H1 (cell line): ENCODE data around the gene RNF43. TPM values are rescaled to one million over a fixed set of nuclear protein-coding genes. Genes with fewer than 3 reads are reported as not detected.

Experiments
- CTCF ChIA-PET: fragments of 300-600 bp; sonication (Branson Sonifier 250); formaldehyde crosslinking; loops from one replicate; lab custom pipeline; 2021; ENCODE audit not compliant: partially characterized antibody; lab: Charles Lee
- POLR2A ChIA-PET: fragments of 300-600 bp; sonication (Branson Sonifier 250); formaldehyde crosslinking; loops from one replicate; lab custom pipeline; 2021; ENCODE audit warnings: inconsistent platforms; ENCODE audit not compliant: partially characterized antibody; lab: Charles Lee
- DNase-seq, 2 experiments: peaks; one replicate each; pipeline versions ENCODE4 v3.0.0 to v3.0.0-alpha.2; 2010 to 2022; ENCODE audit warnings: low spot score in 2 of 2, low read depth in 1 of 2, mixed read lengths in 1 of 2
- FAIRE-seq: peaks from 2 replicates; lab custom pipeline; 2011; peaks lifted over from hg19 to GRCh38; lab: Jason Lieb, UNC
- H2AFZ ChIP-seq: 2 replicates; pipeline ENCODE4 v1.8.1; 2012; ENCODE audit warnings: low read length, inconsistent platforms
- H2AK5ac ChIP-seq: 2 replicates; pipeline ENCODE4 v1.6.1; 2013; ENCODE audit warnings: low read depth, low read length
- H2BK120ac ChIP-seq: replicated peaks from 2 replicates; pipeline ENCODE3; 2013; ENCODE audit warnings: low read depth, low read length, inconsistent platforms
- H2BK12ac ChIP-seq: 2 replicates; pipeline ENCODE4 v1.6.1; 2013; ENCODE audit warnings: low read depth, low read length
- H2BK15ac ChIP-seq: 2 replicates; pipeline ENCODE4 v1.6.1; 2013; ENCODE audit warnings: low read length
- H2BK20ac ChIP-seq: 2 replicates; pipeline ENCODE4 v1.6.1; 2013; ENCODE audit warnings: low read length
- H2BK5ac ChIP-seq: 2 replicates; pipeline ENCODE4 v1.6.1; 2013; ENCODE audit warnings: low read depth, low read length
- H3K14ac ChIP-seq: 2 replicates; pipeline ENCODE4 v1.6.1; 2013; ENCODE audit warnings: inconsistent platforms; ENCODE audit not compliant: insufficient read length
- H3K18ac ChIP-seq: 2 replicates; pipeline ENCODE4 v1.6.1; 2013; ENCODE audit warnings: low read length; ENCODE audit errors: extremely low read depth
- H3K23ac ChIP-seq: 2 replicates; pipeline ENCODE4 v1.6.1; 2013; ENCODE audit warnings: inconsistent platforms; ENCODE audit not compliant: insufficient read length
- H3K23me2 ChIP-seq: 2 replicates; pipeline ENCODE4 v1.6.1; 2013; ENCODE audit warnings: low read depth, low read length
- H3K27ac ChIP-seq: 2 replicates; pipeline ENCODE4 v1.6.1; 2011; ENCODE audit warnings: low read depth, low read length, inconsistent platforms
- H3K27me3 ChIP-seq, 4 experiments: replicated peaks in 1 of 4; 1 replicate in 1 of 4; 2 replicates in 3 of 4; pipeline versions ENCODE4 v1.6.1 to v1.8.1; 2011 to 2013; ENCODE audit warnings: low read length in 3 of 4, mild to moderate bottlenecking in 3 of 4, inconsistent platforms in 2 of 4, mixed read lengths in 2 of 4, moderate library complexity in 1 of 4; ENCODE audit not compliant: control insufficient read depth in 3 of 4, insufficient read depth in 3 of 4; ENCODE audit errors: extremely low read depth in 1 of 4
- H3K36me3 ChIP-seq, 4 experiments: 2 replicates each; pipeline versions ENCODE4 v1.6.1 to v1.8.1; 2011 to 2013; ENCODE audit warnings: mild to moderate bottlenecking in 4 of 4, low read length in 3 of 4, moderate library complexity in 2 of 4, control low read depth in 1 of 4, inconsistent platforms in 1 of 4; ENCODE audit not compliant: insufficient read depth in 4 of 4, control insufficient read depth in 2 of 4
- H3K4ac ChIP-seq: replicated peaks from 2 replicates; pipeline ENCODE3; 2013; ENCODE audit warnings: low read length, low read depth, mixed read lengths, inconsistent platforms; ENCODE audit not compliant: insufficient read length
- H3K4me1 ChIP-seq, 4 experiments: replicated peaks in 1 of 4; 1 replicate in 1 of 4; 2 replicates in 3 of 4; pipeline versions ENCODE4 v1.6.1 to v1.8.1; 2011 to 2013; ENCODE audit warnings: low read length in 3 of 4, inconsistent platforms in 2 of 4, mixed read lengths in 1 of 4; ENCODE audit not compliant: insufficient read depth in 4 of 4, control insufficient read depth in 3 of 4
- H3K4me2 ChIP-seq, 2 experiments: 2 replicates each; pipeline versions ENCODE4 v1.6.1 to v1.8.1; 2011 to 2013; ENCODE audit warnings: low read depth in 2 of 2, low read length in 2 of 2, control low read depth in 1 of 2, inconsistent platforms in 1 of 2, mild to moderate bottlenecking in 1 of 2; ENCODE audit not compliant: insufficient read depth in 1 of 2
- H3K4me3 ChIP-seq, 4 experiments: fragments of 200-600, 300-600 bp in 1 of 4; sonication (generic), shearing (Covaris generic), sonication (Bioruptor Twin) in 1 of 4; 2 replicates each; pipeline versions ENCODE4 v1.5.1 to v1.8.1; 2011 to 2016; ENCODE audit warnings: low read length in 4 of 4, low read depth in 3 of 4, control low read depth in 2 of 4, inconsistent platforms in 2 of 4, mild to moderate bottlenecking in 2 of 4, mixed read lengths in 1 of 4, moderate library complexity in 1 of 4; ENCODE audit not compliant: insufficient read depth in 2 of 4; ENCODE audit errors: extremely low read depth in 1 of 4
- H3K56ac ChIP-seq: replicated peaks from 2 replicates; pipeline ENCODE3; 2013; ENCODE audit warnings: low read depth, mild to moderate bottlenecking, mixed read lengths, low read length, inconsistent platforms; ENCODE audit not compliant: insufficient read length
- H3K79me1 ChIP-seq: 2 replicates; pipeline ENCODE4 v1.6.1; 2013; ENCODE audit warnings: low read depth, low read length, control low read depth
- H3K79me2 ChIP-seq, 2 experiments: 2 replicates each; pipeline versions ENCODE4 v1.6.1 to v1.8.1; 2012 to 2013; ENCODE audit warnings: low read length in 2 of 2, mild to moderate bottlenecking in 2 of 2, inconsistent platforms in 1 of 2; ENCODE audit not compliant: insufficient read depth in 2 of 2, control insufficient read depth in 1 of 2
- H3K9ac ChIP-seq, 4 experiments: replicated peaks in 1 of 4; 1 replicate in 1 of 4; 2 replicates in 3 of 4; pipeline versions ENCODE4 v1.6.1 to v1.8.1; 2011 to 2013; ENCODE audit warnings: low read depth in 3 of 4, low read length in 3 of 4, control low read depth in 2 of 4, mild to moderate bottlenecking in 2 of 4, moderate library complexity in 2 of 4, inconsistent platforms in 1 of 4; ENCODE audit errors: extremely low read depth in 1 of 4
- H3K9me3 ChIP-seq, 2 experiments: 2 replicates each; pipeline versions ENCODE4 v1.6.1 to v1.8.1; 2012 to 2013; ENCODE audit warnings: mild to moderate bottlenecking in 2 of 2, moderate library complexity in 2 of 2, control low read depth in 1 of 2, inconsistent platforms in 1 of 2, low read depth in 1 of 2, low read length in 1 of 2, mixed read lengths in 1 of 2; ENCODE audit not compliant: insufficient read depth in 2 of 2
- H4K20me1 ChIP-seq, 2 experiments: replicated peaks in 1 of 2; 2 replicates each; pipeline versions ENCODE3 to v1.8.1; 2011 to 2013; ENCODE audit warnings: inconsistent platforms in 2 of 2, low read length in 2 of 2, mild to moderate bottlenecking in 1 of 2; ENCODE audit not compliant: insufficient read depth in 2 of 2, control insufficient read depth in 1 of 2
- H4K5ac ChIP-seq: 2 replicates; pipeline ENCODE4 v1.6.1; 2013; ENCODE audit warnings: low read length, low read depth, mixed read lengths, inconsistent platforms; ENCODE audit not compliant: insufficient read length
- H4K8ac ChIP-seq: 2 replicates; pipeline ENCODE4 v1.8.0; 2013; ENCODE audit warnings: mild to moderate bottlenecking, moderate library complexity, low read length, inconsistent platforms; ENCODE audit not compliant: insufficient read depth; ENCODE audit errors: extremely low read depth
- H4K91ac ChIP-seq: replicated peaks from 2 replicates; pipeline ENCODE3; 2013; ENCODE audit warnings: low read length, mixed read lengths, inconsistent platforms; ENCODE audit not compliant: insufficient read length
- BRCA1 ChIP-seq: IDR thresholded peaks from 2 replicates; pipeline ENCODE4 v1.6.1; 2012; ENCODE audit warnings: low read depth, low read length, improper control_type of control experiment
- CEBPB ChIP-seq: IDR thresholded peaks from 2 replicates; pipeline ENCODE4 v1.6.1; 2012; ENCODE audit warnings: low read depth, low read length
- CREB1 ChIP-seq: IDR thresholded peaks from 2 replicates; pipeline ENCODE4 v1.6.1; 2012; ENCODE audit warnings: inconsistent platforms
- KDM1A ChIP-seq: fragments of 200-600, 300-600 bp; sonication (generic); IDR thresholded peaks from 2 replicates; pipeline ENCODE4 v1.7.1; 2016; ENCODE audit warnings: mild to moderate bottlenecking, low read length, borderline replicate concordance
- RAD21 ChIP-seq, 2 experiments: IDR thresholded peaks in 1 of 2; conservative IDR thresholded peaks in 1 of 2; 2 replicates each; pipeline ENCODE4 v1.6.1; 2011; ENCODE audit warnings: low read depth in 2 of 2, low read length in 2 of 2, improper control_type of control experiment in 1 of 2, inconsistent platforms in 1 of 2, mild to moderate bottlenecking in 1 of 2, moderate library complexity in 1 of 2
- RBBP5 ChIP-seq: IDR thresholded peaks from 2 replicates; pipeline ENCODE4 v1.7.1; 2012; ENCODE audit warnings: low read depth, mild to moderate bottlenecking, inconsistent platforms, low read length, moderate library complexity, borderline replicate concordance
- YY1 ChIP-seq: IDR thresholded peaks from 2 replicates; pipeline ENCODE4 v1.6.1; 2011; ENCODE audit warnings: low read depth, mild to moderate bottlenecking, low read length
- whole genome bisulfite sequencing, 2 experiments: shearing (Covaris generic) in 1 of 2; methylation state at CpG; one replicate each; pipeline versions ENCODE4 v1.1.6 to v1.1.7; 2013 to 2015; ENCODE audit warnings: low lambda C conversion rate in 2 of 2, mixed read lengths in 2 of 2, inconsistent platforms in 1 of 2, low coverage in 1 of 2, missing lambda C conversion rate in 1 of 2; ENCODE audit not compliant: insufficient replicate concordance in 2 of 2, insufficient coverage in 1 of 2, insufficient read length in 1 of 2; ENCODE audit errors: extremely low coverage in 1 of 2, missing lambda C conversion rate in 1 of 2; 5-methylcytosine and 5-hydroxymethylcytosine counted together
- polyA plus RNA-seq, 7 experiments: library from polyadenylated mRNA; depleted of rRNA in 3 of 7; stranded (reverse) in 5 of 7; unstranded in 2 of 7; fragments of >200 nt in 5 of 7; fragments of 200-250 nt in 2 of 7; gene quantifications; 1 replicate in 5 of 7; 2 replicates in 1 of 7; 4 replicates in 1 of 7; pipeline versions ENCODE4 v1.2.1 to v1.2.3, GENCODE V29; 2011 to 2013; ENCODE audit warnings: missing spikeins in 2 of 7, mixed read lengths in 2 of 7
- total RNA-seq: library from RNA; stranded (reverse); fragmentation: NEBNext Ultra II Directional; extraction: Animal tissue kit (Norgen Biotek cat#: 25700); gene quantifications from 2 replicates; pipeline ENCODE4 v1.2.1, GENCODE V29; 2021
- TF ChIP-seq, protein P1 (sequence below), 3 experiments: IDR thresholded peaks; 1 replicate in 2 of 3; 2 replicates in 1 of 3; pipeline versions ENCODE4 v1.5.1 to v1.6.1; 2011; ENCODE audit warnings: low read length in 3 of 3, mild to moderate bottlenecking in 3 of 3, inconsistent platforms in 2 of 3, low read depth in 1 of 3, moderate library complexity in 1 of 3; ENCODE audit not compliant: insufficient read depth in 1 of 3; ENCODE audit errors: control extremely low read depth in 1 of 3

Gene RNF43
- total and polyA plus RNA-seq, 2 of the 8 experiments (the other 6 are each of a cell fraction or from before 2014, with no cell fraction given), result 0.89 to 1.5 TPM

DNA sequence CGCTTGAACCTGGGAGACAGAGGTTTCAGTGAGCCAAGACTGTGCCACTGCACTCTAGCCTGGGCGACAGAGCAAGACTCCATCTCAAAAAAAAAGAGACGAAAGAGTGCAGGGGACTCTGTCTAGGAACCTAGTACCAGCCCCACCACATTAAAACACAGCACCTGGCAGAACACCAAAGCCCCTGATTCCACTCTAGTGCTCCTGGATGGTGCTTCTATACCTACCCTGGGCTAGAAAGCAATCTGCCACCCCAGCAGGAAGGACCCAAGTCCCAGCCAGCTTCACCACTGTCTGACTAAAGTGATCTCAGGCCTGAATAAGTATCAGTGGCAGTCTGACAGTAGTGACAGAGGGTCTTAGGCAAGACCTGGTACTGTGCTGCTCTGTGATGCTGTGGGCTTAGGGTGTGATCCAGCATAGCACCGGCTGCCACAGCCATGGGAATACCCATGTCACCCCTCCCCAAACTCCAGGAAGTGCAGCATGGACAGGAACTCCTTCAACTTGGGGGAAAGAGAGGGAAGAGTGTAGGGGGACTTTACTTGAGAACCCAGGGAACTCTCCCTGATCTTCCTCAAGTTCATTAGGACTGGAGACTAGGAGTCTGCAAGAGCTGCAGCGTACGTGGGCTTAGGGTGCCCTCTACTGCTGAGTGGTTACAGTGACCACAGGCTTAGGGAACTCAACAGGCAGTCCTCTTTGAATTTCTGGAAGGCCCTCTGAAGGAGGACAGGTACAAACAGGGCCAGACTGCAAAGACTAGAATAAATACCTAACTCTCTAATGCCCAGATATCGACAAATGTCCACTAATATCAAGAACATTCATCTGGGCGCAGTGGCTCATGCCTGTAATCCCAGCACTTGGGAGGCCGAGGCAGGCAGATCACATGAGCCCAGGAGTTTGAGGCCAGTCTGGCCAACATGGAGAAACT, 30.0 kb upstream of the RNF43 start:
- Histone ChIP-seq H2BK15ac (peak overlapping the region; percentile 94; the same call in 1 of the 2 replicates), H3K36me3 (no peaks in the 10 kb centered on the region), H3K18ac (peak overlapping the region; percentile 73; the same call in 1 of the 2 replicates), H4K91ac (no peak overlapping the region), H2BK12ac (peak overlapping the region; percentile 97; the same call in 1 of the 2 replicates), H2BK20ac (0 out of 2 replicates have a peak overlapping the region, but pooled peaks have one; percentile 7), H3K79me1 (no peaks in the 10 kb centered on the region), H3K14ac (no peak overlapping the region), H3K56ac (no peak overlapping the region), H3K23ac (no peak overlapping the region), H3K23me2 (no peaks in the 10 kb centered on the region), H3K4ac (peak overlapping the region; percentile 24), H2AFZ (peak overlapping the region; percentile 84; the same call in 1 of the 2 replicates), H2AK5ac (peak overlapping the region; percentile 66; the same call in 1 of the 2 replicates), H3K4me2 (no peak overlapping the region), H3K9ac (no peak overlapping the region), H4K20me1 (no peaks in the 10 kb centered on the region), H3K4me1 (peaks cover 3 to 9% (median 4%) of the 10 kb centered on the region in 4 experiments; a peak in 6 of 7 replicates), H3K4me3 (no peak overlapping the region), H4K5ac (no peak overlapping the region), H3K79me2 (no peaks in the 10 kb centered on the region), H4K8ac (no peak overlapping the region), H2BK5ac (peak overlapping the region; percentile 90; the same call in 1 of the 2 replicates), H2BK120ac (no peak overlapping the region), H3K9me3 (no peaks in the 10 kb centered on the region), H3K27ac (no peak overlapping the region), H3K27me3 (no peaks in the 10 kb centered on the region)
- ChIA-PET POLR2A (interaction anchor here (0.6 to 1.4 kb wide), 5 partner anchors 30 to 476 kb away, joined by 3 to 6 read pairs (median 5); partner anchors contain the start of genes RNF43 and SUPT4H1), CTCF (interaction anchor here (0.8 to 7.4 kb wide), 30 partner anchors 9 to 253 kb away, joined by 3 to 96 read pairs (median 4); partner anchors contain the start of gene RNF43)
- peak; percentile 70 to 83 for DNase-seq
- FAIRE-seq, result peak; percentile 81
- WGBS, 2 experiments, result 56% methylated on average over 9 of the region's 9 CpGs; no CpG with 5 or more reads in 1 of the 2 experiments
- TF ChIP-seq BRCA1 (no peak), YY1 (no peak), CEBPB (no peak), CREB1 (no peak), RAD21 (IDR thresholded peaks at IDR 0.05 in 1 of 2, conservative IDR thresholded peaks at IDR 0.05 in 1 of 2; ENCODE audit: low read depth in 2 of 2, low read length in 2 of 2) (peak; percentile 99), RBBP5 (no peak), KDM1A (no peak)
- TF ChIP-seq, protein P1, sequence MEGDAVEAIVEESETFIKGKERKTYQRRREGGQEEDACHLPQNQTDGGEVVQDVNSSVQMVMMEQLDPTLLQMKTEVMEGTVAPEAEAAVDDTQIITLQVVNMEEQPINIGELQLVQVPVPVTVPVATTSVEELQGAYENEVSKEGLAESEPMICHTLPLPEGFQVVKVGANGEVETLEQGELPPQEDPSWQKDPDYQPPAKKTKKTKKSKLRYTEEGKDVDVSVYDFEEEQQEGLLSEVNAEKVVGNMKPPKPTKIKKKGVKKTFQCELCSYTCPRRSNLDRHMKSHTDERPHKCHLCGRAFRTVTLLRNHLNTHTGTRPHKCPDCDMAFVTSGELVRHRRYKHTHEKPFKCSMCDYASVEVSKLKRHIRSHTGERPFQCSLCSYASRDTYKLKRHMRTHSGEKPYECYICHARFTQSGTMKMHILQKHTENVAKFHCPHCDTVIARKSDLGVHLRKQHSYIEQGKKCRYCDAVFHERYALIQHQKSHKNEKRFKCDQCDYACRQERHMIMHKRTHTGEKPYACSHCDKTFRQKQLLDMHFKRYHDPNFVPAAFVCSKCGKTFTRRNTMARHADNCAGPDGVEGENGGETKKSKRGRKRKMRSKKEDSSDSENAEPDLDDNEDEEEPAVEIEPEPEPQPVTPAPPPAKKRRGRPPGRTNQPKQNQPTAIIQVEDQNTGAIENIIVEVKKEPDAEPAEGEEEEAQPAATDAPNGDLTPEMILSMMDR (IDR thresholded peaks at IDR 0.05; ENCODE audit: control extremely low read depth in 1 of 3, insufficient read depth in 1 of 3, low read depth in 1 of 3, low read length in 3 of 3), result peak; percentile 81 to 96 (median 96)
